SK-N-SH (cell line): ENCODE measurements around the gene IL1R1.

ENCODE experiments used
- EP300 ChIP-seq, 2 experiments: IDR thresholded peaks; 2 replicates each; pipeline versions ENCODE4 v1.4.0 to v1.6.1; 2012; ENCODE audit warnings: borderline replicate concordance in 1 of 2, low read depth in 1 of 2, low read length in 1 of 2
- JUND ChIP-seq: IDR thresholded peaks from 2 replicates; pipeline ENCODE4 v1.4.0; 2012
- POLR2AphosphoS5 ChIP-seq: IDR thresholded peaks from 2 replicates; pipeline ENCODE4 v1.6.1; 2012; ENCODE audit warnings: low read depth, low read length
- RAD21 ChIP-seq: IDR thresholded peaks from 2 replicates; pipeline ENCODE4 v1.6.1; 2012; ENCODE audit warnings: mild to moderate bottlenecking, low read length
- RCOR1 ChIP-seq: fragments of 150-350 bp; IDR thresholded peaks from 2 replicates; pipeline ENCODE4 v1.6.1; 2017; ENCODE audit warnings: antibody characterized with exemption, low read length
- TAF1 ChIP-seq: IDR thresholded peaks from 2 replicates; pipeline ENCODE4 v1.6.1; 2012; ENCODE audit warnings: low read depth, mild to moderate bottlenecking, low read length, moderate library complexity, borderline replicate concordance
- TF ChIP-seq, protein P1 (sequence below): fragments of 200-600 bp; sonication (generic); IDR thresholded peaks from 2 replicates; pipeline ENCODE4 v1.6.1; 2017; ENCODE audit warnings: antibody characterized with exemption, mild to moderate bottlenecking, moderate library complexity

DNA sequence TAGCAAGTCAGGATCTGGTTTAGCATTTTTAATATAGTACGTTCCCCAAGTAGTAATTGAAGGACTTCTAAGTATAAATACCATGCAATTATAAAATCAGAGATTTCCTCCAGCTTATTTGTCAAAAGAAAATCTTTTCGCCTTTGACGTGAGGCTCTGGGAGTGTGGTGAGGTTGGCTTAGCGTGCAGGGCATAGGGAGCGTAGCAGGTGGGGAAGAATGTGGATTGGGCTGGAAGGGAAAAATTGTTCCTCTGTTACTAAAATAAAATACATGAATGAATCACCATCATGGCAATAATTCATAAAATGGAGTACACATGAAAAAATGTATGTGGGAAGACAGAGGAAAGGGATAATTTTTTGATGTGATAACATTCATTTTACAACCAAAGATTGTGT lies 38.8 kb downstream of the IL1R1 start:
- TF ChIP-seq JUND (no peak), RAD21 (no peak), EP300 (IDR thresholded peaks at IDR 0.05; ENCODE audit: borderline replicate concordance in 1 of 2, low read depth in 1 of 2, low read length in 1 of 2) (no peak), POLR2AphosphoS5 (no peak), RCOR1 (no peak), TAF1 (no peak)
- TF ChIP-seq, protein P1, sequence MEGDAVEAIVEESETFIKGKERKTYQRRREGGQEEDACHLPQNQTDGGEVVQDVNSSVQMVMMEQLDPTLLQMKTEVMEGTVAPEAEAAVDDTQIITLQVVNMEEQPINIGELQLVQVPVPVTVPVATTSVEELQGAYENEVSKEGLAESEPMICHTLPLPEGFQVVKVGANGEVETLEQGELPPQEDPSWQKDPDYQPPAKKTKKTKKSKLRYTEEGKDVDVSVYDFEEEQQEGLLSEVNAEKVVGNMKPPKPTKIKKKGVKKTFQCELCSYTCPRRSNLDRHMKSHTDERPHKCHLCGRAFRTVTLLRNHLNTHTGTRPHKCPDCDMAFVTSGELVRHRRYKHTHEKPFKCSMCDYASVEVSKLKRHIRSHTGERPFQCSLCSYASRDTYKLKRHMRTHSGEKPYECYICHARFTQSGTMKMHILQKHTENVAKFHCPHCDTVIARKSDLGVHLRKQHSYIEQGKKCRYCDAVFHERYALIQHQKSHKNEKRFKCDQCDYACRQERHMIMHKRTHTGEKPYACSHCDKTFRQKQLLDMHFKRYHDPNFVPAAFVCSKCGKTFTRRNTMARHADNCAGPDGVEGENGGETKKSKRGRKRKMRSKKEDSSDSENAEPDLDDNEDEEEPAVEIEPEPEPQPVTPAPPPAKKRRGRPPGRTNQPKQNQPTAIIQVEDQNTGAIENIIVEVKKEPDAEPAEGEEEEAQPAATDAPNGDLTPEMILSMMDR: no peak
